ENCODE results near the gene CCNG2.

DNA sequence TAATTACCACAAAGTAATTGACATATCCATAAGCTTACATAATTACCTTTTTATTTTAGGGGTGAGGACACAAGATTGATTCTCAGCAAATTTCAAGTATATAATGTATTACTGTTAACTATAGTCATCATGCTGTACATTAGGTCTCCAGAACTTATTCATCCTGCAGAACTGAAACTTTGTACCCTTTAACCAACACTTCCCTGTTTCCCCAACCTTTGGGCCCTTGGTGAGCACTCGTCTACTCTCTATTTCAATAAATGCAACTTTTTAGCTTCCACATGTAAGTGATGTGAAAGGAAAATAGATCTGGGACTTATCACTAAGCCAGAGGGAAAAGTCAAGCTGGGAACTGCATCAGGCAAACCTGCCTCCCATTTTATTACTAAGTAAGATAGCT lies 33.6 kb upstream of the CCNG2 start:
- TF ChIP-seq, protein P1, sequence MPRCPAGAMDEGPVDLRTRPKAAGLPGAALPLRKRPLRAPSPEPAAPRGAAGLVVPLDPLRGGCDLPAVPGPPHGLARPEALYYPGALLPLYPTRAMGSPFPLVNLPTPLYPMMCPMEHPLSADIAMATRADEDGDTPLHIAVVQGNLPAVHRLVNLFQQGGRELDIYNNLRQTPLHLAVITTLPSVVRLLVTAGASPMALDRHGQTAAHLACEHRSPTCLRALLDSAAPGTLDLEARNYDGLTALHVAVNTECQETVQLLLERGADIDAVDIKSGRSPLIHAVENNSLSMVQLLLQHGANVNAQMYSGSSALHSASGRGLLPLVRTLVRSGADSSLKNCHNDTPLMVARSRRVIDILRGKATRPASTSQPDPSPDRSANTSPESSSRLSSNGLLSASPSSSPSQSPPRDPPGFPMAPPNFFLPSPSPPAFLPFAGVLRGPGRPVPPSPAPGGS (IDR thresholded peaks at IDR 0.05; ENCODE audit: borderline replicate concordance, insufficient read depth, low read depth, low read length, poor library complexity, severe bottlenecking), result no peak
- TF ChIP-seq PML (IDR thresholded peaks at IDR 0.05; ENCODE audit: low read length) (no peak), BACH1 (IDR thresholded peaks at IDR 0.05; ENCODE audit: borderline replicate concordance) (no peak), CTCF (IDR thresholded peaks at IDR 0.05 in 2 of 3, conservative IDR thresholded peaks at IDR 0.05 in 1 of 3; ENCODE audit: control insufficient read depth in 2 of 3, extremely low read depth in 1 of 3, insufficient read depth in 1 of 3, low read depth in 3 of 3, low read length in 3 of 3) (no peak), YY1 (IDR thresholded peaks at IDR 0.05; ENCODE audit: low read depth, low read length) (no peak), FOXM1 (IDR thresholded peaks at IDR 0.05; ENCODE audit: low read depth, low read length) (no peak), RFX5 (IDR thresholded peaks at IDR 0.05; ENCODE audit: low read depth, low read length) (no peak)

Measured in GM12878 (cell line).